ENCODE measurements around the gene CCNL2.

The CCNL2 gene

GRCh38 chr1:1341549-1342021 lies 57.5 kb downstream of the CCNL2 start:
- no peak for DNase-seq (ENCODE audit: low read depth)

GRCh38 chr1:1340791-1341548 lies 58.2 kb downstream of the CCNL2 start:
- DNase-seq (ENCODE audit: low read depth), result no peak

GRCh38 chr1:1340185-1340584 lies 59.0 kb downstream of the CCNL2 start:
- DNase-seq (ENCODE audit: low read depth), result no peak

GRCh38 chr1:1338278-1338677 lies 60.9 kb downstream of the CCNL2 start:
- no peak for DNase-seq (ENCODE audit: low read depth)

- no peak for DNase-seq (ENCODE audit: low read depth)
Observed at GRCh38 chr1:1337793-1338147, 61.4 kb downstream of the CCNL2 start.

GRCh38 chr1:1336931-1337792 lies 62.0 kb downstream of the CCNL2 start:
- no peak for DNase-seq (ENCODE audit: low read depth)

GRCh38 chr1:1336446-1336845 lies 62.7 kb downstream of the CCNL2 start:
- DNase-seq (ENCODE audit: low read depth), result no peak

- no peak for DNase-seq (ENCODE audit: low read depth)
Observed at GRCh38 chr1:1335792-1336248, 63.3 kb downstream of the CCNL2 start.
